H9 (cell line): ENCODE data around the gene ZCCHC17. TPM values are rescaled to one million over a fixed set of nuclear protein-coding genes. Genes with fewer than 3 reads are reported as not detected.
A peak's percentile ranks its signal among the peaks of the same experiment; 100 is the strongest.

Experiments used
- DNase-seq: peaks from one replicate; pipeline ENCODE4 v3.0.0-alpha.2; 2017
- H2AFZ ChIP-seq: one replicate; pipeline ENCODE4 v1.6.1; 2013; ENCODE audit warnings: mild to moderate bottlenecking, low read length, control low read depth, moderate library complexity
- H2AK5ac ChIP-seq: 2 replicates; pipeline ENCODE4 v1.6.1; 2013; ENCODE audit warnings: low read length, control low read depth, mixed read lengths; ENCODE audit not compliant: insufficient read length
- H2BK120ac ChIP-seq: one replicate; pipeline ENCODE4 v1.6.1; 2013; ENCODE audit warnings: low read depth, mild to moderate bottlenecking, low read length, control low read depth, inconsistent platforms; ENCODE audit not compliant: poor library complexity, severe bottlenecking
- H2BK12ac ChIP-seq: 2 replicates; pipeline ENCODE4 v1.6.1; 2013; ENCODE audit warnings: low read length, control low read depth, mixed read lengths, low read depth; ENCODE audit not compliant: insufficient read length
- H2BK15ac ChIP-seq: 2 replicates; pipeline ENCODE4 v1.6.1; 2013; ENCODE audit warnings: low read depth, low read length, control low read depth
- H2BK20ac ChIP-seq: one replicate; pipeline ENCODE4 v1.6.1; 2013; ENCODE audit warnings: low read depth, mild to moderate bottlenecking, low read length, control low read depth, inconsistent platforms; ENCODE audit not compliant: poor library complexity, severe bottlenecking
- H2BK5ac ChIP-seq: 2 replicates; pipeline ENCODE4 v1.6.1; 2013; ENCODE audit warnings: low read length, control low read depth, mixed read lengths; ENCODE audit not compliant: insufficient read length
- H3K14ac ChIP-seq: 2 replicates; pipeline ENCODE4 v1.6.1; 2013; ENCODE audit warnings: low read length, control low read depth; ENCODE audit not compliant: insufficient read depth
- H3K18ac ChIP-seq: 2 replicates; pipeline ENCODE4 v1.6.1; 2013; ENCODE audit warnings: low read depth, mild to moderate bottlenecking, mixed read lengths, low read length, control low read depth; ENCODE audit not compliant: insufficient read length
- H3K23ac ChIP-seq: 2 replicates; pipeline ENCODE4 v1.6.1; 2013; ENCODE audit warnings: low read length, control low read depth, mixed read lengths, low read depth; ENCODE audit not compliant: insufficient read length
- H3K23me2 ChIP-seq: 2 replicates; pipeline ENCODE4 v1.6.1; 2013; ENCODE audit warnings: low read depth, mild to moderate bottlenecking, mixed read lengths, low read length, control low read depth; ENCODE audit not compliant: insufficient read length, poor library complexity, severe bottlenecking
- H3K27ac ChIP-seq: 2 replicates; pipeline ENCODE4 v1.5.1; 2013; ENCODE audit warnings: low read length, control low read depth, mixed read lengths, low read depth; ENCODE audit not compliant: insufficient read length
- H3K27me3 ChIP-seq: 2 replicates; pipeline ENCODE4 v1.6.1; 2013; ENCODE audit warnings: low read length, control low read depth, inconsistent platforms; ENCODE audit not compliant: insufficient read depth
- H3K4ac ChIP-seq: 2 replicates; pipeline ENCODE4 v1.6.1; 2013; ENCODE audit warnings: low read depth, mild to moderate bottlenecking, control low read depth, inconsistent platforms, low read length, moderate library complexity
- H3K4me1 ChIP-seq: 2 replicates; pipeline ENCODE4 v1.6.1; 2013; ENCODE audit warnings: low read length, control low read depth, inconsistent platforms; ENCODE audit not compliant: insufficient read depth
- H3K4me2 ChIP-seq: 2 replicates; pipeline ENCODE4 v1.6.1; 2013; ENCODE audit warnings: low read length, control low read depth, mixed read lengths; ENCODE audit not compliant: insufficient read length, insufficient read depth
- H3K56ac ChIP-seq: 2 replicates; pipeline ENCODE4 v1.6.1; 2013; ENCODE audit warnings: low read depth, mild to moderate bottlenecking, mixed read lengths, low read length, control low read depth; ENCODE audit not compliant: insufficient read length
- H3K79me1 ChIP-seq: 2 replicates; pipeline ENCODE4 v1.6.1; 2013; ENCODE audit warnings: low read depth, mild to moderate bottlenecking, moderate library complexity, low read length, control low read depth, inconsistent platforms; ENCODE audit not compliant: insufficient read depth, poor library complexity, severe bottlenecking
- H3K79me2 ChIP-seq: 2 replicates; pipeline ENCODE4 v1.6.1; 2013; ENCODE audit warnings: low read length, control low read depth, inconsistent platforms; ENCODE audit not compliant: insufficient read depth
- H3K9ac ChIP-seq: 2 replicates; pipeline ENCODE4 v1.6.1; 2013; ENCODE audit warnings: low read length, control low read depth, mixed read lengths; ENCODE audit not compliant: insufficient read length; ENCODE audit errors: extremely low read depth
- H3K9me3 ChIP-seq: one replicate; pipeline ENCODE4 v1.6.1; 2013; ENCODE audit warnings: low read depth, low read length, inconsistent platforms; ENCODE audit not compliant: control insufficient read depth
- H3T11ph ChIP-seq: one replicate; pipeline ENCODE4 v1.6.1; 2013; ENCODE audit warnings: mild to moderate bottlenecking, low read length, control low read depth, inconsistent platforms
- H4K20me1 ChIP-seq: one replicate; pipeline ENCODE4 v1.6.1; 2013; ENCODE audit not compliant: control insufficient read depth, insufficient read length, insufficient read depth
- H4K5ac ChIP-seq: 2 replicates; pipeline ENCODE4 v1.6.1; 2013; ENCODE audit warnings: low read depth, mild to moderate bottlenecking, mixed read lengths, low read length, control low read depth; ENCODE audit not compliant: insufficient read length
- H4K8ac ChIP-seq: replicated peaks from 2 replicates; pipeline ENCODE4 v1.6.1; 2013; ENCODE audit warnings: low read length, control low read depth, mixed read lengths, low read depth; ENCODE audit not compliant: insufficient read length
- H4K91ac ChIP-seq: 2 replicates; pipeline ENCODE4 v1.6.1; 2013; ENCODE audit warnings: low read depth, mild to moderate bottlenecking, moderate library complexity, mixed read lengths, low read length, control low read depth; ENCODE audit not compliant: insufficient read length
- H3K27ac Mint-ChIP-seq, 3 experiments: 2 replicates in 2 of 3; 3 replicates in 1 of 3; pipeline ENCODE4 v1.8.0; 2020 to 2021; ENCODE audit warnings: mixed read lengths in 3 of 3, mild to moderate bottlenecking in 1 of 3, moderate library complexity in 1 of 3
- H3K27me3 Mint-ChIP-seq: 2 replicates; pipeline ENCODE4 v1.8.0; 2021; ENCODE audit warnings: low read depth, mild to moderate bottlenecking, moderate library complexity, mixed read lengths
- H3K36me3 Mint-ChIP-seq, 3 experiments: 2 replicates in 2 of 3; 3 replicates in 1 of 3; pipeline ENCODE4 v1.8.0; 2020 to 2021; ENCODE audit warnings: low read depth in 3 of 3, mixed read lengths in 3 of 3; ENCODE audit not compliant: insufficient read depth in 1 of 3
- H3K4me1 Mint-ChIP-seq, 2 experiments: 2 replicates each; pipeline ENCODE4 v1.8.0; 2020; ENCODE audit warnings: mixed read lengths in 2 of 2
- H3K4me3 Mint-ChIP-seq, 2 experiments: 2 replicates in 1 of 2; 3 replicates in 1 of 2; pipeline ENCODE4 v1.8.0; 2020 to 2021; ENCODE audit warnings: mild to moderate bottlenecking in 2 of 2, mixed read lengths in 2 of 2, moderate library complexity in 1 of 2
- H3K9me3 Mint-ChIP-seq, 2 experiments: 2 replicates in 1 of 2; 3 replicates in 1 of 2; pipeline ENCODE4 v1.8.0; 2020; ENCODE audit warnings: mild to moderate bottlenecking in 2 of 2, mixed read lengths in 2 of 2, moderate library complexity in 1 of 2
- WGBS: extraction: QIAGEN DNeasy Blood & Tissue Kit; methylation state at CpG from one replicate; pipeline ENCODE4 v1.1.7; 2013; ENCODE audit warnings: missing lambda C conversion rate, low lambda C conversion rate, mixed read lengths; ENCODE audit not compliant: insufficient read length; ENCODE audit errors: extremely low coverage; 5-methylcytosine and 5-hydroxymethylcytosine counted together
- total RNA-seq: library from RNA; stranded (reverse); gene quantifications from 2 replicates; pipeline ENCODE4 v1.2.1, GENCODE V29; 2021
- TF ChIP-seq, protein P1 (sequence below): fragments of 200-600 bp; sonication (generic); conservative IDR thresholded peaks from 3 replicates; pipeline ENCODE4 v1.8.0; 2021; ENCODE audit warnings: antibody characterized with exemption, mild to moderate bottlenecking

The ZCCHC17 gene
- total RNA-seq, 1 experiment from 2014 or later: 50.4 TPM

DNA sequence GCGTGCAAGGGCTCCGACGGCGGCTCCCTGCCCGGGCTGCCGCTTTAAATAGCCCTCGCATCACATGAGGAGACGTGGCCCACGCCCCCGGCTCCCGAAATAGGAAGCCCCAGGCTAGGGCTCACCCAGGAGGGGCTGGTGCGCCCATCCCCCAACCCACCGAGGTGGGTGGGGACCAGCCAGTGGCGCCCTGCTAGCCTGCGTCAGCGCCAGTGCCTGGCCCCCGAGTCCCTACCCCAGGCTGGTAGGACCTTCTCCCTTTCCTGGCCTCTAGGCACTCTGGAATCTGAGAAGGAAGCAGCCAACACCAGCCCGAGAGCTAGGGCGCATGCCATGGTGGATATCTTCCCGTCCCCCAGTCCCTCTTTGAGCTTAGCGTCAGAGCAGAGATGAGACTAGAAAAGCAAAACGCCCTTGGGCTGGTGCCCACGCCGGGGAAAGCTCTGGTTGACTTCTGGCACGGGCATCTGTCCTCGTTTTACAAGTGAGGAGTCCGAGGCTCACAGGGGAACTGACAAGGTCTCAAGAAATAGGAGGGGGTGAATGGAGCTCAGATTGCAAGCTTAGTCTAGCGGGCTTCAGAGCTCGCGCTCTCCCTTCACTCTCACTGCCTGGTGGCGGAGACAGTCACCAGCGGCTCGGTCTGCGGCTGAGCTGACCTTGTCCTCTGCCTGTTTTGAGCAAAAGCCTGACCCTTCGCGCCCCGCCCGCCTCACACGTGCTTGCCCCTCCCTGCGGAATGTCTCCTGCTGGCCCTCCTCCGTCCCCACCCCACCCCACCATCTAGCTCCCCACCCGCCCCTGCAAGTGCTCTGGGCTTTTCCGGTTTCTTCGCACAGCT, 76.4 kb downstream of the ZCCHC17 start, which contains the start of gene FABP3:
Gene FABP3, minus strand, starts transcription at position 21 of the 841 bp plus-strand sequence. CDS start 62 bp downstream, outside the sequence.
- Histone ChIP-seq H4K8ac (no peak within 1 kb of the TSS), H3K9ac (peak within 1 kb of the TSS; percentile 65), H4K20me1 (no peaks in the 10 kb centered on the region), H2AFZ (no peak within 1 kb of the TSS), H4K91ac (no peak within 1 kb of the TSS), H3K79me1 (no peaks in the 10 kb centered on the region), H2BK120ac (no peak within 1 kb of the TSS), H4K5ac (no peak within 1 kb of the TSS), H3K4ac (no peak within 1 kb of the TSS), H2BK20ac (no peak within 1 kb of the TSS), H3K56ac (no peak within 1 kb of the TSS), H3K23ac (no peak within 1 kb of the TSS), H3K4me2 (peak within 1 kb of the TSS; percentile 79), H3K27ac (peak within 1 kb of the TSS; percentile 21), H3K4me1 (peaks cover 13% of the 10 kb centered on the region), H2BK5ac (no peak within 1 kb of the TSS), H3K27me3 (no peaks in the 10 kb centered on the region), H2BK15ac (no peak within 1 kb of the TSS), H2AK5ac (no peak within 1 kb of the TSS), H3K14ac (peak within 1 kb of the TSS; percentile 73), H3T11ph (no peak within 1 kb of the TSS), H3K9me3 (no peaks in the 10 kb centered on the region), H2BK12ac (no peak within 1 kb of the TSS), H3K79me2 (no peaks in the 10 kb centered on the region), H3K18ac (peak within 1 kb of the TSS; percentile 76), H3K23me2 (peaks cover 10% of the 10 kb centered on the region)
- H3K27ac Mint-ChIP-seq: peak within 1 kb of the TSS; percentile 86 to 97 (median 97)
- peaks cover 0 to under 1% (median 0%) of the 10 kb centered on the region in 3 experiments; a peak in 2 of 7 replicates for H3K36me3 Mint-ChIP-seq
- peak within 1 kb of the TSS; percentile 67 to 79 for H3K4me3 Mint-ChIP-seq
- H3K27me3 Mint-ChIP-seq: peaks cover 7% of the 10 kb centered on the region
- TF ChIP-seq, protein P1, sequence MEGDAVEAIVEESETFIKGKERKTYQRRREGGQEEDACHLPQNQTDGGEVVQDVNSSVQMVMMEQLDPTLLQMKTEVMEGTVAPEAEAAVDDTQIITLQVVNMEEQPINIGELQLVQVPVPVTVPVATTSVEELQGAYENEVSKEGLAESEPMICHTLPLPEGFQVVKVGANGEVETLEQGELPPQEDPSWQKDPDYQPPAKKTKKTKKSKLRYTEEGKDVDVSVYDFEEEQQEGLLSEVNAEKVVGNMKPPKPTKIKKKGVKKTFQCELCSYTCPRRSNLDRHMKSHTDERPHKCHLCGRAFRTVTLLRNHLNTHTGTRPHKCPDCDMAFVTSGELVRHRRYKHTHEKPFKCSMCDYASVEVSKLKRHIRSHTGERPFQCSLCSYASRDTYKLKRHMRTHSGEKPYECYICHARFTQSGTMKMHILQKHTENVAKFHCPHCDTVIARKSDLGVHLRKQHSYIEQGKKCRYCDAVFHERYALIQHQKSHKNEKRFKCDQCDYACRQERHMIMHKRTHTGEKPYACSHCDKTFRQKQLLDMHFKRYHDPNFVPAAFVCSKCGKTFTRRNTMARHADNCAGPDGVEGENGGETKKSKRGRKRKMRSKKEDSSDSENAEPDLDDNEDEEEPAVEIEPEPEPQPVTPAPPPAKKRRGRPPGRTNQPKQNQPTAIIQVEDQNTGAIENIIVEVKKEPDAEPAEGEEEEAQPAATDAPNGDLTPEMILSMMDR: no peak
- no peaks in the 10 kb centered on the region; a peak in 1 of 5 replicates for H3K9me3 Mint-ChIP-seq
- peaks cover 47 to 49% of the 10 kb centered on the region in 2 experiments for H3K4me1 Mint-ChIP-seq
- peak; percentile 98 for DNase-seq
- no CpG with 5 or more reads among the region's 44 CpGs for WGBS
